ENCODE measurements around the gene YWHAH. TPM values are rescaled to one million over a fixed set of nuclear protein-coding genes. Genes with fewer than 3 reads are reported as not detected.
A peak's percentile ranks its signal among the peaks of the same experiment; 100 is the strongest.

Gene YWHAH
- total and polyA plus RNA-seq, 9 of the 15 experiments (the other 6 are each of a cell fraction or from before 2014, with no cell fraction given): 32.0 to 177 (median 114) TPM

GRCh38 chr22:31899669-31900068 lies 44.7 kb upstream of the YWHAH start:
- Histone ChIP-seq H2AFZ (ENCODE audit: low read depth, low read length) (no peak overlapping the region), H3K9me3 (replicated peaks; ENCODE audit: control insufficient read depth, insufficient read depth, low read depth, low read length) (no peaks in the 10 kb centered on the region), H4K20me1 (replicated peaks; ENCODE audit: control insufficient read depth, insufficient read depth, low read length) (no peaks in the 10 kb centered on the region), H3K4me2 (ENCODE audit: insufficient read depth, low read length) (no peak overlapping the region), H3K9me1 (ENCODE audit: control insufficient read depth, insufficient read depth, low read length) (no peaks in the 10 kb centered on the region), H3K79me2 (ENCODE audit: control insufficient read depth, insufficient read depth, low read length) (no peaks in the 10 kb centered on the region), H3K36me3 (ENCODE audit: control insufficient read depth, insufficient read depth, low read length) (peaks cover 20% of the 10 kb centered on the region; the same call in 1 of the 3 replicates), H3K27ac (ENCODE audit: extremely low read depth, low read depth, low read length) (no peak overlapping the region), H3K9ac (ENCODE audit: insufficient read depth in 1 of 2, low read depth in 2 of 2, low read length in 2 of 2) (peak overlapping the region in 1 of 2 experiments; percentile 11; a peak in 1 of 4 replicates), H3K4me1 (replicated peaks in 1 of 2; ENCODE audit: control insufficient read depth in 2 of 2, insufficient read depth in 2 of 2, low read length in 2 of 2) (peaks cover 38 to 49% of the 10 kb centered on the region in 2 experiments), H3K4me3 (no peak overlapping the region), H3K27me3 (ENCODE audit: control insufficient read depth in 2 of 2, insufficient read depth in 2 of 2, low read length in 2 of 2) (no peaks in the 10 kb centered on the region)
- intact Hi-C loops (cut with micrococcal nuclease) (no loop called here), in situ Hi-C loops (cut with MboI) (no loop called here)
- FAIRE-seq (no peak), ATAC-seq (no peak), DNase-seq (ENCODE audit: extremely low read depth in 1 of 4, low spot score in 3 of 4) (no peak)
- TF ChIP-seq, protein P1, sequence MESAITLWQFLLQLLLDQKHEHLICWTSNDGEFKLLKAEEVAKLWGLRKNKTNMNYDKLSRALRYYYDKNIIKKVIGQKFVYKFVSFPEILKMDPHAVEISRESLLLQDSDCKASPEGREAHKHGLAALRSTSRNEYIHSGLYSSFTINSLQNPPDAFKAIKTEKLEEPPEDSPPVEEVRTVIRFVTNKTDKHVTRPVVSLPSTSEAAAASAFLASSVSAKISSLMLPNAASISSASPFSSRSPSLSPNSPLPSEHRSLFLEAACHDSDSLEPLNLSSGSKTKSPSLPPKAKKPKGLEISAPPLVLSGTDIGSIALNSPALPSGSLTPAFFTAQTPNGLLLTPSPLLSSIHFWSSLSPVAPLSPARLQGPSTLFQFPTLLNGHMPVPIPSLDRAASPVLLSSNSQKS (CRISPR knock-in tag; IDR thresholded peaks at IDR 0.05): no peak
- no peak for TF ChIP-seq SMAD1 (IDR thresholded peaks at IDR 0.05; ENCODE audit: low read depth, low read length, partially characterized antibody)
- ChIA-PET CTCF (ENCODE audit: low intra/inter-chr PET ratio) (no interaction called here), POLR2A (interaction anchor here (0.7 kb wide), 1 partner anchor 147 kb away, joined by 4 read pairs; no protein-coding TSS in a partner anchor)
- WGBS (ENCODE audit: insufficient coverage, low coverage, missing lambda C conversion rate): 100% methylated on average over 1 of the region's 4 CpGs
- BruUV-seq (replicated peaks): no TSS peak
